ENCODE data around the gene BACE1. TPM values are rescaled to one million over a fixed set of nuclear protein-coding genes. Genes with fewer than 3 reads are reported as not detected.

Gene BACE1
- total and polyA plus RNA-seq, 10 of the 15 experiments (the other 5 are each of a cell fraction or from before 2014, with no cell fraction given) = 0.07 to 1.6 (median 0.32) TPM

DNA sequence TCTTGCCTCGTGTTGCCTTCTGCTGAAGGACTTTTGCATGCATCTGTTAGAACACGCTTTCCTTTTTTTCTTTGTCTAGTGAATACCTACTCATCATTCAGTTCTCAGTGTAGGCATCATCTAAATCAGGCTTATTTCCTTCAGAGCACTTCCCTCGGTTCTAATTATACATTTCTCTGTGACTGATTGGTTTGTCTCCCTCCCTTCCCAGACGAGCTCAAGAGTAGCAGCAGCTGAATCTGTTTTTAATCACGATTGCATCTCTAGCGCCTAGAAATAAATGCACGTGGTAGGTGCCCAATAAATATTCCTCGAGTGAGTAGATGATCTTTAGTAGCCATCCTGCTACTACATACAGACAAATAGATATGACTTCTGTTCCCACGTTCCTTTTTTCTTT, 17.9 kb upstream of the BACE1 start:
- no TSS peak for BruUV-seq (replicated peaks)
- POLR2A ChIA-PET = no interaction called here
- peaks cover 2% of the 10 kb centered on the region; the same call in 1 of the 2 replicates for H3K79me2 ChIP-seq (ENCODE audit: control insufficient read depth, insufficient read depth, low read length)
- DNase-seq (ENCODE audit: low read depth, low spot score) (no peak), ATAC-seq (no peak), FAIRE-seq (no peak)
- 95% methylated on average over 9 of the region's 9 CpGs for WGBS (ENCODE audit: insufficient coverage, insufficient replicate concordance, low lambda C conversion rate, missing lambda C conversion rate)
- intact Hi-C loops (cut with micrococcal nuclease; ENCODE audit: unreplicated experiment) = no loop called here
- H3K9me3 ChIP-seq (replicated peaks; ENCODE audit: control insufficient read depth, insufficient read depth, low read length) = no peaks in the 10 kb centered on the region
- no peaks in the 10 kb centered on the region for H4K20me1 ChIP-seq (ENCODE audit: control insufficient read depth, insufficient read depth)
- H3K4me1 ChIP-seq (ENCODE audit: control insufficient read depth, insufficient read depth, low read length) = no peaks in the 10 kb centered on the region; the same call in 1 of the 2 replicates
- H3K27me3 ChIP-seq (replicated peaks in 1 of 2; ENCODE audit: control insufficient read depth in 2 of 2, insufficient read depth in 2 of 2, low read length in 1 of 2) = no peaks in the 10 kb centered on the region
- SMC1A ChIA-PET (ENCODE audit: uncharacterized antibody, unreplicated experiment) = no interaction called here
- CTCF ChIA-PET = no interaction called here
- no peak overlapping the region for H3K4me2 ChIP-seq (ENCODE audit: control insufficient read depth, insufficient read depth)
- no peak overlapping the region for H2AFZ ChIP-seq (ENCODE audit: control insufficient read depth, low read depth, low read length)
- in situ Hi-C loops (cut with MboI) = no loop called here
- H3K36me3 ChIP-seq (ENCODE audit: control insufficient read depth in 2 of 2, insufficient read depth in 2 of 2, low read length in 1 of 2) = no peaks in the 10 kb centered on the region; a peak in 1 of 4 replicates
- no peak overlapping the region for H3K4me3 ChIP-seq
- H3K27ac ChIP-seq (ENCODE audit: control insufficient read depth, insufficient read depth) = no peak overlapping the region
- TF ChIP-seq CHD4 (IDR thresholded peaks at IDR 0.05) (no peak), IKZF2 (IDR thresholded peaks at IDR 0.05) (no peak), ATF7 (IDR thresholded peaks at IDR 0.05; ENCODE audit: low read depth) (no peak), CHD1 (IDR thresholded peaks at IDR 0.05; ENCODE audit: low read depth, low read length) (no peak)
- H3K9ac ChIP-seq (ENCODE audit: control insufficient read depth, insufficient read depth, low read length) = no peak overlapping the region
- RAD21 ChIA-PET (ENCODE audit: unreplicated experiment) = interaction anchor here (0.6 kb wide), 1 partner anchor 54 kb away, joined by 4 read pairs; no protein-coding TSS in a partner anchor

DNA sequence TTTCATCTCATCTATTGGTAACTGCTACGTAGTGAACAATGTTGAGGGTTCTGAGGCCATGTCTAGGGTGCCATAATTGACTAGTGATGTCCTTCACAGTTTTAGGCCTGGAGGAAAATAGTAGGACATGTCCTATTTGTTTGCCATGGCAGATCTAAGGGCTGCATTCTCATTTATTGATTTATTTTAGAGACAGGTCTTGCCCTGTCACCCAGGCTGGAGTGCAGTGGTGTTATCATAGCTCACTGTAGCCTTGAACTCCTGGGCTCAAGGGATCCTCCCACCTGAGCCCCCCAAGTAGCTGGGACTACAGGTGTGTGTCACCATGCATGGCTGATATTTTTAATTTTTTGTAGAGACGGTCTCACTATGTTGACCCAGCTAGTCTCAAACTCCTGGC, 16.8 kb upstream of the BACE1 start:
- H2AFZ ChIP-seq (ENCODE audit: control insufficient read depth, low read depth, low read length) = no peak overlapping the region
- CTCF ChIA-PET = no interaction called here
- DNase-seq (ENCODE audit: low read depth, low spot score) (no peak), FAIRE-seq (no peak), ATAC-seq (no peak)
- no peaks in the 10 kb centered on the region; the same call in 1 of the 2 replicates for H3K4me1 ChIP-seq (ENCODE audit: control insufficient read depth, insufficient read depth, low read length)
- H3K79me2 ChIP-seq (ENCODE audit: control insufficient read depth, insufficient read depth, low read length) = peaks cover 4% of the 10 kb centered on the region; the same call in 1 of the 2 replicates
- H4K20me1 ChIP-seq (ENCODE audit: control insufficient read depth, insufficient read depth) = no peaks in the 10 kb centered on the region
- intact Hi-C loops (cut with micrococcal nuclease; ENCODE audit: unreplicated experiment) = no loop called here
- TF ChIP-seq SMAD1 (IDR thresholded peaks at IDR 0.05; ENCODE audit: low read depth, partially characterized antibody) = no peak
- no peak for TF ChIP-seq MTA2 (IDR thresholded peaks at IDR 0.05; ENCODE audit: low read depth)
- no peak for TF ChIP-seq ETV6 (conservative IDR thresholded peaks at IDR 0.05 in 1 of 2, IDR thresholded peaks at IDR 0.05 in 1 of 2; ENCODE audit: borderline replicate concordance in 1 of 2, low read depth in 1 of 2)
- no peak for TF ChIP-seq NR2C1 (IDR thresholded peaks at IDR 0.05)
- no peak for TF ChIP-seq NFYA (IDR thresholded peaks at IDR 0.05; ENCODE audit: borderline replicate concordance, low read depth, low read length)
- no peak for TF ChIP-seq SREBF2 (IDR thresholded peaks at IDR 0.05; ENCODE audit: low read length)
- no peak for TF ChIP-seq CREB1 (IDR thresholded peaks at IDR 0.05; ENCODE audit: low read depth)
- TF ChIP-seq GATAD2B (conservative IDR thresholded peaks at IDR 0.05; ENCODE audit: low read depth) = no peak
- no peak for TF ChIP-seq KLF5 (IDR thresholded peaks at IDR 0.05; ENCODE audit: partially characterized antibody)
- TF ChIP-seq HDAC6 (IDR thresholded peaks at IDR 0.05; ENCODE audit: unreplicated experiment) = no peak
- SMC1A ChIA-PET (ENCODE audit: uncharacterized antibody, unreplicated experiment) = no interaction called here
- RAD21 ChIA-PET (ENCODE audit: unreplicated experiment) = no interaction called here
- no peak overlapping the region for H3K27ac ChIP-seq (ENCODE audit: control insufficient read depth, insufficient read depth)
- H3K36me3 ChIP-seq (ENCODE audit: control insufficient read depth in 2 of 2, insufficient read depth in 2 of 2, low read length in 1 of 2) = no peaks in the 10 kb centered on the region
- no peaks in the 10 kb centered on the region for H3K9me3 ChIP-seq (replicated peaks; ENCODE audit: control insufficient read depth, insufficient read depth, low read length)
- in situ Hi-C loops (cut with MboI) = no loop called here
- POLR2A ChIA-PET = interaction anchor here (1.5 kb wide), 1 partner anchor 10 kb away, joined by 4 read pairs; no protein-coding TSS in a partner anchor
- no TSS peak for BruUV-seq (replicated peaks)
- H3K4me2 ChIP-seq (ENCODE audit: control insufficient read depth, insufficient read depth) = no peak overlapping the region
- WGBS (ENCODE audit: insufficient coverage, insufficient replicate concordance, low lambda C conversion rate, missing lambda C conversion rate) = 89% methylated on average over 2 of the region's 2 CpGs
- no peaks in the 10 kb centered on the region for H3K27me3 ChIP-seq (replicated peaks in 1 of 2; ENCODE audit: control insufficient read depth in 2 of 2, insufficient read depth in 2 of 2, low read length in 1 of 2)
- H3K4me3 ChIP-seq = no peak overlapping the region
- H3K9ac ChIP-seq (ENCODE audit: control insufficient read depth, insufficient read depth, low read length) = no peak overlapping the region

Measured in GM12878 (cell line).